ENCODE data around the gene PRMT9.
A peak's percentile ranks its signal among the peaks of the same experiment; 100 is the strongest.

PRMT9 gene

GRCh38 chr4:147594578-147594977 lies 89.4 kb downstream of the PRMT9 start:
- no peak for TF ChIP-seq CTCF (IDR thresholded peaks at IDR 0.05; ENCODE audit: borderline replicate concordance, insufficient read depth, low read depth, low read length)
- H3K4me3 ChIP-seq (ENCODE audit: low read depth, low read length): no peak overlapping the region

GRCh38 chr4:147594107-147594506 lies 89.9 kb downstream of the PRMT9 start:
- no peak overlapping the region for H3K4me3 ChIP-seq (ENCODE audit: low read depth, low read length)
- 0 out of 2 replicates have a peak, but pooled peaks have one; percentile 2 for TF ChIP-seq CTCF (IDR thresholded peaks at IDR 0.05; ENCODE audit: borderline replicate concordance, insufficient read depth, low read depth, low read length)

- H3K4me3 ChIP-seq (ENCODE audit: low read depth, low read length): no peak overlapping the region
- TF ChIP-seq CTCF (IDR thresholded peaks at IDR 0.05; ENCODE audit: borderline replicate concordance, insufficient read depth, low read depth, low read length): no peak
Measured at GRCh38 chr4:147591106-147591505, 92.9 kb downstream of the PRMT9 start.

- no peak overlapping the region for H3K4me3 ChIP-seq (ENCODE audit: low read depth, low read length)
- peak; percentile 59 for TF ChIP-seq CTCF (IDR thresholded peaks at IDR 0.05; ENCODE audit: borderline replicate concordance, insufficient read depth, low read depth, low read length)
Measured at GRCh38 chr4:147590249-147590920, 93.6 kb downstream of the PRMT9 start.

- no peak for TF ChIP-seq CTCF (IDR thresholded peaks at IDR 0.05; ENCODE audit: borderline replicate concordance, insufficient read depth, low read depth, low read length)
- H3K4me3 ChIP-seq (ENCODE audit: low read depth, low read length): no peak overlapping the region
Measured at GRCh38 chr4:147589586-147589985, 94.4 kb downstream of the PRMT9 start.
